DOHH2 (cell line): ENCODE measurements around the gene CDK18.
"Not testable (repeated sequence)": the region's sequence is repeated elsewhere in the genome, so short reads cannot be mapped to it uniquely, and the experiment has no call there.

Experiments used
- H3F3A ChIP-seq: fragments of 200-600 bp; sonication (generic), shearing (Covaris generic); 2 replicates; pipeline ENCODE4 v1.6.0; 2016; ENCODE audit warnings: antibody characterized with exemption, mild to moderate bottlenecking; ENCODE audit not compliant: control insufficient read depth, insufficient read depth
- H3K27ac ChIP-seq: fragments of 200-600 bp; sonication (generic); 2 replicates; pipeline ENCODE4 v1.5.1; 2014; ENCODE audit warnings: low read depth, mild to moderate bottlenecking, low read length, moderate library complexity
- H3K27me3 ChIP-seq: fragments of 200-600 bp; sonication (generic); 2 replicates; pipeline ENCODE4 v1.6.1; 2014; ENCODE audit warnings: mild to moderate bottlenecking, low read length, mixed read lengths; ENCODE audit not compliant: control insufficient read depth
- H3K36me3 ChIP-seq: fragments of 200-600 bp; sonication (generic); 2 replicates; pipeline ENCODE4 v1.6.1; 2014; ENCODE audit warnings: mild to moderate bottlenecking, low read length, moderate library complexity, mixed read lengths; ENCODE audit not compliant: control insufficient read depth
- H3K4me1 ChIP-seq: fragments of 200-600 bp; sonication (generic); 2 replicates; pipeline ENCODE4 v1.6.1; 2014; ENCODE audit warnings: mild to moderate bottlenecking, low read length, mixed read lengths; ENCODE audit not compliant: control insufficient read depth
- H3K4me2 ChIP-seq: fragments of 200-600 bp; sonication (generic); 2 replicates; pipeline ENCODE4 v1.6.0; 2014; ENCODE audit warnings: mild to moderate bottlenecking, low read length, moderate library complexity
- H3K4me3 ChIP-seq: fragments of 200-600 bp; sonication (generic); 2 replicates; pipeline ENCODE4 v1.5.1; 2014; ENCODE audit warnings: mild to moderate bottlenecking, low read length, mixed read lengths
- H3K79me2 ChIP-seq: fragments of 200-600 bp; sonication (generic); 2 replicates; pipeline ENCODE4 v1.6.1; 2014; ENCODE audit warnings: mild to moderate bottlenecking, low read length, mixed read lengths; ENCODE audit not compliant: control insufficient read depth
- H3K9me2 ChIP-seq: fragments of 200-600 bp; sonication (generic); replicated peaks from 2 replicates; pipeline ENCODE4 v1.6.1; 2014; ENCODE audit warnings: mild to moderate bottlenecking, low read length, mixed read lengths; ENCODE audit not compliant: control insufficient read depth
- H3K9me3 ChIP-seq: fragments of 200-600 bp; sonication (generic); 2 replicates; pipeline ENCODE4 v1.6.1; 2014; ENCODE audit warnings: antibody characterized with exemption, low read length, mixed read lengths; ENCODE audit not compliant: control insufficient read depth, insufficient read depth
- H4K20me1 ChIP-seq: fragments of 200-600 bp; sonication (generic); 2 replicates; pipeline ENCODE4 v1.6.0; 2014; ENCODE audit warnings: low read depth, mild to moderate bottlenecking, antibody characterized with exemption, low read length, moderate library complexity; ENCODE audit not compliant: control insufficient read depth, insufficient read depth
- EZH2phosphoT487 ChIP-seq: fragments of 200-600 bp; sonication (generic); IDR thresholded peaks from 2 replicates; pipeline ENCODE4 v1.6.1; 2017; ENCODE audit warnings: borderline replicate concordance, mild to moderate bottlenecking, antibody characterized with exemption, low read length, moderate library complexity, mixed read lengths
- TF ChIP-seq, protein P1 (sequence below): fragments of 200-600 bp; sonication (generic); IDR thresholded peaks from one replicate; pipeline ENCODE4 v1.5.1; 2014; ENCODE audit warnings: antibody characterized with exemption, mild to moderate bottlenecking, low read depth, low read length; ENCODE audit not compliant: poor library complexity, severe bottlenecking

The CDK18 gene

DNA sequence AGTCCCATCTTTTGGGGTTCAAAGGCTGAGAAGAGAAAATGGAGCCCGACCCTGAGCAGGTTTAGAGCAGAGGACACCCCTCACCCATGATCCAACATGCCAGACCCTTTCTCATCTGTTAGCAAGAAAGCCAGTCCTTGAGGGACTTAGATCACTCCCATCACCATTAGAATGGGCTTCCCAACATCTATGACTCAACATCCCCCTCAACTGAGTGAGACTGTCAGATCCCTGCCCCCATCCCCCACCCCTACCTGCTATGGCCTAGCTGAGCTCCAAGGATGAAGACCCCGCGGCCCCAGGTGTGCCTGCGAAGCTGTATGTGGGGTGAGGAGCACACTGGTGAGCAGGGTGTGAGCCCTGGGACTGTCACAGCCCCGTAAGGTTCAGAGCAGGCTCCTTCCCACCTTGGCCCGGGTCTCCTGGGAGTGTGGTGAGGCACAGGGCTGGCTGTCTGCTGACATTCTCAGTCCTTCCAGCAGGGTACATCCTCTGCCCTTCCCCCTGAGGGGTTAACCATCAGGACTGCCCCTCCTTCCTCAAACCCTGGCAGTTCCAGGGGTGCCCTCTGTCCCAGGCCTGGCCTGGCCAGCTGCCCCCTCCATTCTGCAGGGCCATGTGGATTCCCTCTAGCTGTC, 27.2 kb upstream of the CDK18 start:
- H3K4me1 ChIP-seq, result no peaks in the 10 kb centered on the region
- no peak overlapping the region for H3K27ac ChIP-seq
- no peak overlapping the region for H3K4me2 ChIP-seq
- H3K36me3 ChIP-seq, result no peaks in the 10 kb centered on the region
- no peaks in the 10 kb centered on the region for H3K79me2 ChIP-seq
- H3K4me3 ChIP-seq, result no peak overlapping the region
- no peaks in the 10 kb centered on the region for H3K9me2 ChIP-seq
- no peak for TF ChIP-seq EZH2phosphoT487
- TF ChIP-seq, protein P1, sequence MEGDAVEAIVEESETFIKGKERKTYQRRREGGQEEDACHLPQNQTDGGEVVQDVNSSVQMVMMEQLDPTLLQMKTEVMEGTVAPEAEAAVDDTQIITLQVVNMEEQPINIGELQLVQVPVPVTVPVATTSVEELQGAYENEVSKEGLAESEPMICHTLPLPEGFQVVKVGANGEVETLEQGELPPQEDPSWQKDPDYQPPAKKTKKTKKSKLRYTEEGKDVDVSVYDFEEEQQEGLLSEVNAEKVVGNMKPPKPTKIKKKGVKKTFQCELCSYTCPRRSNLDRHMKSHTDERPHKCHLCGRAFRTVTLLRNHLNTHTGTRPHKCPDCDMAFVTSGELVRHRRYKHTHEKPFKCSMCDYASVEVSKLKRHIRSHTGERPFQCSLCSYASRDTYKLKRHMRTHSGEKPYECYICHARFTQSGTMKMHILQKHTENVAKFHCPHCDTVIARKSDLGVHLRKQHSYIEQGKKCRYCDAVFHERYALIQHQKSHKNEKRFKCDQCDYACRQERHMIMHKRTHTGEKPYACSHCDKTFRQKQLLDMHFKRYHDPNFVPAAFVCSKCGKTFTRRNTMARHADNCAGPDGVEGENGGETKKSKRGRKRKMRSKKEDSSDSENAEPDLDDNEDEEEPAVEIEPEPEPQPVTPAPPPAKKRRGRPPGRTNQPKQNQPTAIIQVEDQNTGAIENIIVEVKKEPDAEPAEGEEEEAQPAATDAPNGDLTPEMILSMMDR, result no peak
- no peaks in the 10 kb centered on the region for H3F3A ChIP-seq
- H3K27me3 ChIP-seq, result peaks cover 24% of the 10 kb centered on the region
- peaks cover 12% of the 10 kb centered on the region for H3K9me3 ChIP-seq
- H4K20me1 ChIP-seq, result no peaks in the 10 kb centered on the region

GRCh38 chr1:205477759-205478247, 26.7 kb upstream of the CDK18 start:
- H3K27ac ChIP-seq, result no peak overlapping the region
- H3K4me3 ChIP-seq, result no peak overlapping the region
- no peak overlapping the region for H3K4me2 ChIP-seq
- no peaks in the 10 kb centered on the region for H3K36me3 ChIP-seq
- TF ChIP-seq, protein P1, result no peak
- TF ChIP-seq EZH2phosphoT487, result no peak
- H3K9me2 ChIP-seq, result no peaks in the 10 kb centered on the region
- H3K27me3 ChIP-seq, result peaks cover 26% of the 10 kb centered on the region
- H3K4me1 ChIP-seq, result no peaks in the 10 kb centered on the region
- H3F3A ChIP-seq, result no peaks in the 10 kb centered on the region
- no peaks in the 10 kb centered on the region for H3K79me2 ChIP-seq
- peaks cover 12% of the 10 kb centered on the region for H3K9me3 ChIP-seq
- no peaks in the 10 kb centered on the region for H4K20me1 ChIP-seq

- not testable (repeated sequence) for H3F3A ChIP-seq, H3K79me2 ChIP-seq, H4K20me1 ChIP-seq, H3K27ac ChIP-seq, H3K4me2 ChIP-seq, H3K4me1 ChIP-seq, H3K9me2 ChIP-seq, H3K36me3 ChIP-seq, H3K4me3 ChIP-seq
- Histone ChIP-seq H3K9me3 (peaks cover 12% of the 10 kb centered on the region), H3K27me3 (peaks cover 35% of the 10 kb centered on the region)
Observed at GRCh38 chr1:205478985-205479384, 25.5 kb upstream of the CDK18 start.

DNA sequence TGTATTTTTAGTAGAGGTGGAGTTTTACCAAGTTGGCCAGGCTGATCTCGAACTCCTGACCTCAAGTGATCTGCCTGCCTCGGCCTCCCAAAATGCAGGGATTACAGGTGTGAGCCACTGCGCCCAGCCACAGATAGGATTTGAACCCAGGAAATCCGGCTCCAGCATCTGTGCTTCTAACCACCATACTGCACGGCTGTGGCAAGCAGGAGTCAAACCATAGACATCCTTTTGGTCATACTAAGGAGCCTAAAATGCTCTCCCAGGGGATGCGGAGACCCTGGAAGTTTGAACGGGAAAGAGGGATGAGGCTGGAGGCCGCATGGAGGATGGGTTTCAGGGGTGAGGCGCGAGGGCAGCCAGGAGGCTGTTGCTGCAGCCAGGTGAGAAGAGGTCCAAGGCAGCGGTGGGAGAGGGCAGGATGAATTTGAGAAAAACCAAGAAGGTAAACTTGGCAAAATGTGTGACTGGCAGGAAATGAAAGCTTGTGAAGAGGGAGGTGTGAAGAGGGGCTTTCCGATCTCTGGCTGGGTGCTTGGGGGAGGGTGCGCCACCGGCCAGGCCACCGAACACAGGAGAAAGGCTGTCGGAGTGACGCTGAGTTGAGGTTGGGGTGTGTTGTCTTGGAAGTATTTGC, 24.0 kb upstream of the CDK18 start:
- Histone ChIP-seq H3F3A (no peaks in the 10 kb centered on the region), H3K4me1 (peaks cover 2% of the 10 kb centered on the region; the same call in 1 of the 2 replicates), H3K4me2 (no peak overlapping the region), H3K27me3 (peaks cover 39% of the 10 kb centered on the region), H3K27ac (no peak overlapping the region), H3K9me3 (peaks cover 2% of the 10 kb centered on the region), H3K79me2 (no peaks in the 10 kb centered on the region), H3K9me2 (no peaks in the 10 kb centered on the region), H3K4me3 (no peak overlapping the region), H3K36me3 (no peaks in the 10 kb centered on the region), H4K20me1 (no peaks in the 10 kb centered on the region)
- no peak for TF ChIP-seq EZH2phosphoT487
- TF ChIP-seq, protein P1, result no peak
